GM12865 (cell line): Measurements from ENCODE around the gene COL8A1.

Experiments used
- DNase-seq: peaks from one replicate; pipeline ENCODE4 v3.0.0; 2010; ENCODE audit warnings: low read depth
- H3K4me3 ChIP-seq: 2 replicates; pipeline ENCODE4 v1.5.1; 2011; ENCODE audit warnings: mild to moderate bottlenecking, low read depth, low read length, control low read depth
- CTCF ChIP-seq: IDR thresholded peaks from 2 replicates; pipeline ENCODE4 v1.5.1; 2011; ENCODE audit warnings: low read length, control low read depth, low read depth, inconsistent platforms; ENCODE audit not compliant: insufficient read depth; ENCODE audit errors: missing control alignments

COL8A1 gene

GRCh38 chr3:99627062-99627826, 11.2 kb upstream of the COL8A1 start:
- peak; percentile 29 for DNase-seq
- TF ChIP-seq CTCF, result no peak
- H3K4me3 ChIP-seq, result no peak overlapping the region

- no peak for DNase-seq
- TF ChIP-seq CTCF, result no peak
- H3K4me3 ChIP-seq, result no peak overlapping the region
These were observed 7.6 kb upstream of the COL8A1 start for GRCh38 chr3:99630815-99631214.

- no peak overlapping the region for H3K4me3 ChIP-seq
- peak; percentile 16 for DNase-seq
- TF ChIP-seq CTCF, result no peak
These were observed 4.4 kb upstream of the COL8A1 start for GRCh38 chr3:99633887-99634558.

- no peak overlapping the region for H3K4me3 ChIP-seq
- no peak for DNase-seq
- no peak for TF ChIP-seq CTCF
These were observed 3.5 kb upstream of the COL8A1 start for GRCh38 chr3:99634881-99635280.

- H3K4me3 ChIP-seq, result no peak overlapping the region
- TF ChIP-seq CTCF, result no peak
- no peak for DNase-seq
These were observed 3.0 kb upstream of the COL8A1 start for GRCh38 chr3:99635348-99635747.

- no peak for TF ChIP-seq CTCF
- no peak for DNase-seq
- no peak overlapping the region for H3K4me3 ChIP-seq
These were observed 1.4 kb upstream of the COL8A1 start for GRCh38 chr3:99637016-99637367.
